ENCODE data around the gene FOXL1.

FOXL1 gene

GRCh38 chr16:86568677-86569623, 9.4 kb upstream of the FOXL1 start:
- DNase-seq = no peak

- DNase-seq = no peak
These were observed 8.5 kb upstream of the FOXL1 start for GRCh38 chr16:86569701-86570447.

- DNase-seq = no peak
These were observed 7.5 kb upstream of the FOXL1 start for GRCh38 chr16:86570558-86571529.

GRCh38 chr16:86571530-86571915, 6.8 kb upstream of the FOXL1 start:
- DNase-seq = no peak

GRCh38 chr16:86572041-86572521, 6.3 kb upstream of the FOXL1 start:
- no peak for DNase-seq

GRCh38 chr16:86572606-86573005, 5.7 kb upstream of the FOXL1 start:
- no peak for DNase-seq

- DNase-seq = no peak
These were observed 5.1 kb upstream of the FOXL1 start for GRCh38 chr16:86573215-86573614.

- DNase-seq = no peak
These were observed 4.5 kb upstream of the FOXL1 start for GRCh38 chr16:86573646-86574508.

GRCh38 chr16:86574646-86575045, 3.7 kb upstream of the FOXL1 start:
- no peak for DNase-seq

GRCh38 chr16:86575095-86575685, 3.2 kb upstream of the FOXL1 start:
- no peak for DNase-seq

GRCh38 chr16:86575754-86576557, 2.4 kb upstream of the FOXL1 start:
- DNase-seq = no peak

GRCh38 chr16:86576591-86577313, 1.6 kb upstream of the FOXL1 start:
- DNase-seq = no peak

GRCh38 chr16:86577314-86577971, 906 bp upstream of the FOXL1 start:
- DNase-seq = no peak

GRCh38 chr16:86578611-86579267, 390 bp downstream of the FOXL1 start:
- no peak for DNase-seq

GRCh38 chr16:86579268-86580062, 1.1 kb downstream of the FOXL1 start:
- no peak for DNase-seq

GRCh38 chr16:86580063-86580790, 1.9 kb downstream of the FOXL1 start:
- no peak for DNase-seq

GRCh38 chr16:86580791-86581170, 2.4 kb downstream of the FOXL1 start:
- DNase-seq = no peak

All from activated CD4-positive, CD25-positive, alpha-beta regulatory T cell treated with anti-CD3 and anti-CD28 coated beads, Interleukin-2, amount 50 U/mL, for 72 hours (primary cell).